HG03571 (cell line): ENCODE data around the gene TMEM220.

Experiments used
- ATAC-seq: cut with Tn5 transposase; IDR thresholded peaks from one replicate; pipeline ENCODE4 v1.9.1; 2021; ENCODE audit not compliant: unreplicated experiment

Gene TMEM220

GRCh38 chr17:10673312-10673711, 56.5 kb downstream of the TMEM220 start:
- ATAC-seq = no peak

- no peak for ATAC-seq
These were observed 61.0 kb downstream of the TMEM220 start for GRCh38 chr17:10668775-10669174.

GRCh38 chr17:10666906-10667305, 62.9 kb downstream of the TMEM220 start:
- no peak for ATAC-seq

- no peak for ATAC-seq
These were observed 65.3 kb downstream of the TMEM220 start for GRCh38 chr17:10664571-10664970.
